ENCODE measurements around the gene SETD2.
"Not testable (repeated sequence)": the region's sequence is repeated elsewhere in the genome, so short reads cannot be mapped to it uniquely, and the experiment has no call there.

Gene SETD2

DNA sequence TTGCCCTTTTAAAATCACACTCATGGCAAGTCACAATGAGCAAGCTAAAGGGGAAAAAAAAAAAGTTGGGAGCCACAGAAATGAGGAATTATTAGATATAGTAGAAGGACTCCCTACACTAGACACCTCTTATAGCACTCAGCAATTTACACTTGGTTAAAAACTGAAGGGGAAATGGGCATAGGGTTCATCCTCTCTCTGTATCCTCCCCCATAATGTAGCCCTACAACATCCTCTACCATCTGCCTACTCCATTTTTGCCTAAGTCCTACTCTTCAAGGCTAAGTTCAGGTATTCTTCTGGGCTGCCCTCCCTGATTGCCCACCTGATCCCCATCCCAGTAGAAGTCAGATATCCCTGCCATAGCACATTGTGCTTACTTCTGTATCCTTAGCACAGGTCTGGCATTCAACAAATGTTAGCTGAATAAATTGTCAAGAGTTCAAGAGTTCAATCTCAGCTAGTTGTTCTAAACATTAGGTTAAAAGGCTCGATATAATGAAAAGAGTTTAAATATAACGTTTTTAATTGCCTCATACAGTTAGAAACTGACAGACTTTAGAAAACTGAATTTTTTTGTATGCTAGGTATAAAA, 14.5 kb downstream of the SETD2 start:
- TF ChIP-seq, protein P1, sequence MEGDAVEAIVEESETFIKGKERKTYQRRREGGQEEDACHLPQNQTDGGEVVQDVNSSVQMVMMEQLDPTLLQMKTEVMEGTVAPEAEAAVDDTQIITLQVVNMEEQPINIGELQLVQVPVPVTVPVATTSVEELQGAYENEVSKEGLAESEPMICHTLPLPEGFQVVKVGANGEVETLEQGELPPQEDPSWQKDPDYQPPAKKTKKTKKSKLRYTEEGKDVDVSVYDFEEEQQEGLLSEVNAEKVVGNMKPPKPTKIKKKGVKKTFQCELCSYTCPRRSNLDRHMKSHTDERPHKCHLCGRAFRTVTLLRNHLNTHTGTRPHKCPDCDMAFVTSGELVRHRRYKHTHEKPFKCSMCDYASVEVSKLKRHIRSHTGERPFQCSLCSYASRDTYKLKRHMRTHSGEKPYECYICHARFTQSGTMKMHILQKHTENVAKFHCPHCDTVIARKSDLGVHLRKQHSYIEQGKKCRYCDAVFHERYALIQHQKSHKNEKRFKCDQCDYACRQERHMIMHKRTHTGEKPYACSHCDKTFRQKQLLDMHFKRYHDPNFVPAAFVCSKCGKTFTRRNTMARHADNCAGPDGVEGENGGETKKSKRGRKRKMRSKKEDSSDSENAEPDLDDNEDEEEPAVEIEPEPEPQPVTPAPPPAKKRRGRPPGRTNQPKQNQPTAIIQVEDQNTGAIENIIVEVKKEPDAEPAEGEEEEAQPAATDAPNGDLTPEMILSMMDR (IDR thresholded peaks at IDR 0.05; ENCODE audit: control insufficient read depth, extremely low read depth, insufficient read depth), result no peak
- DNase-seq (ENCODE audit: low read depth), result no peak
- H3K4me3 ChIP-seq (ENCODE audit: low read depth, low read length), result no peak overlapping the region

DNA sequence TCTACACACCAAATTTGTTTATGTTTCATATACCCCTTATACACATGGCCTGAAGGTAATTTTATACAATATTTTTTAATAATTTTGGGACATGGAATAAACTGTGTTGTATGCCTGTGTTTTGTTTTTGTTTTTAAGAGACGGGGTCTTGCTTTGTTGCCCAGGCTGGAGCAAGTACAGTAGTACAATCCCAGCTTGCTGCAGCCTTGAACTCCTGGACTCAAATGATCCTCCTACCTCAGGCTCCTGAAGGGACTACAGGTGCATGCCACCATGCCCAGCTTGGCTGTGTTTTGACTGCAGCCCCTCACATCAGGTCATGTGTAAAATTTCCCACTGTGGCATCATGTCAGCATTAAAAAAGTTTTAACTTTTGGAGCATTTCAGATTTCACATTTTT, 18.6 kb downstream of the SETD2 start:
- no peak overlapping the region for H3K4me3 ChIP-seq (ENCODE audit: low read depth, low read length)
- DNase-seq (ENCODE audit: low read depth), result no peak
- TF ChIP-seq, protein P1 (IDR thresholded peaks at IDR 0.05; ENCODE audit: control insufficient read depth, extremely low read depth, insufficient read depth), result no peak

DNA sequence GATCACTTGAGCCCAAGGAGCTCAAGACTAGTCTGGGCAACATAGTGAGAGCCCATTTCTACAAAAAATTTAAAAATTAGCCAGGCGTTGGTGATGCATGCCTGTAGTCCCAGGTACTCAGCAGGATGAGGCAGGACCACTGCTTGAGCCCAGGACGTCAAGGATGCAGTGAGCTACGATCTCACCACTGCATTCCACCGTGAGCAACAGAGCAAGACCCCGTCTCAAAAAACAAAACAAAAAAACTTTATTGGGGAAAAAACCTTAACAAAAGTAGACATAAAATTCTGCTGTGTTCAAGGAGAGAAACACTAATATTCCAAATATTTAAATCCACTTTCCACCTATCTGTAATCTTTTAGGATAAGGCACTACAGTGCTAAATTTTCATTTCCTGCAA, 20.8 kb downstream of the SETD2 start:
- no peak overlapping the region for H3K4me3 ChIP-seq (ENCODE audit: low read depth, low read length)
- TF ChIP-seq, protein P1 (IDR thresholded peaks at IDR 0.05; ENCODE audit: control insufficient read depth, extremely low read depth, insufficient read depth), result no peak
- DNase-seq (ENCODE audit: low read depth), result no peak

DNA sequence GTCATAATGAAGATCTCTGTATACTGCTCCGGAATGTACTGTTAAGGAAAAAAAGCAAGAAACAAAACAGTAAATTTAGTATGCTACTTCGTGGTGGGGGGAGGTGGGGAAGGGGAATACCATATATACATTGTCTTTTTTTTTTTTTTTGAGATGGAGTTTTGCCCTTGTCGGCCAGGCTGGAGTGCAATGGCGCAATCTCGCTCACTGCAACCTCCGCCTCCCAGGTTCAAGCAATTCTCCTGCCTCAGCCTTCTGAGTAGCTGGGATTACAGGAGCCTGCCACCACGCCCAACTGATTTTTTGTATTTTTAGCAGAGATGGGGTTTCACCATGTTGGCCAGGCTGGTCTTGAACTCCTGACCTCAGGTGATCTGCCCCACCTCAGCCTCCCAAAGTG, 21.4 kb downstream of the SETD2 start:
- not testable (repeated sequence) for H3K4me3 ChIP-seq (ENCODE audit: low read depth, low read length); DNase-seq (ENCODE audit: low read depth)

DNA sequence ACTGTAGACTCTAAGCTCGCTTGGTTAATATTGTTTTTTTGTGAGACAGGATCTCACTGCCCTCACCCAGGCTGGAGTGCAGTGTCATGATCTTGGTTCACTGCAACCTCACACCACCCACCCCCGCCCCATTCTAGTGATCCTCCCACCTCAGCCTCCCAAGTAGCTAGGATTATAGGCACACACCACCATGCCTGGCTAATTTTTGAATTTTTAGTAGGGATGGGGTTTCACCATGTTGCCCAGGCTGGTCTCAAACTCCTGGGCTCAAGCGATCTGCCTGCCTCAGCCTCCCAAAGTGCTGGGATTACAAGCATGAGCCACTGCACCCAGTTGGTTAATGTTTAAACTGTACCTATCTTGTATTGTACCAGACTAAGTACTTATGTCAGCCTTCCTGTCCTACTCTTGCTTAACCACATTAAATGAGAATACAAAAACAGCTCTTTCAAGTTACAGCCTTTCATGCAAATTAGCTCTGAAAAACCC, 22.9 kb downstream of the SETD2 start:
- not testable (repeated sequence) for H3K4me3 ChIP-seq (ENCODE audit: low read depth, low read length); DNase-seq (ENCODE audit: low read depth)

DNA sequence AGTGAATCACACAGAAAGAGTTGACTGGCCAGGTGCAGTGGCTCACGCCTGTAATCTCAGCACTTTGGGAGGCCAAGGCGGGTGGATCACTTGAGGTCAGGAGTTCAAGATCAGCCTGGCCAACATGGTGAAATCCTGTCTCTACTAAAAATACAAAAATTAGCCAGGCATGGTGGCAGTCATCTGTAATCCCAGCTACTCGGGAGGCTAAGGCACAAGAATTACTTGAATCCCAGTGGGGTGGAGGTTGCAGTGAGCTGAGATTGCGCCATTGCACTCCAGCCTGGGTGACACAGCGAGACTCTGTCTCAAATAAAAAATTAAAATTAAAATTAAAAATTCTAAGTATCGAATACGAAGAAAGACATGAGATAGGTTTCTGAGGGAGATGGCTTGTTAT, 23.4 kb downstream of the SETD2 start:
- H3K4me3 ChIP-seq (ENCODE audit: low read depth, low read length); DNase-seq (ENCODE audit: low read depth): not testable (repeated sequence)

DNA sequence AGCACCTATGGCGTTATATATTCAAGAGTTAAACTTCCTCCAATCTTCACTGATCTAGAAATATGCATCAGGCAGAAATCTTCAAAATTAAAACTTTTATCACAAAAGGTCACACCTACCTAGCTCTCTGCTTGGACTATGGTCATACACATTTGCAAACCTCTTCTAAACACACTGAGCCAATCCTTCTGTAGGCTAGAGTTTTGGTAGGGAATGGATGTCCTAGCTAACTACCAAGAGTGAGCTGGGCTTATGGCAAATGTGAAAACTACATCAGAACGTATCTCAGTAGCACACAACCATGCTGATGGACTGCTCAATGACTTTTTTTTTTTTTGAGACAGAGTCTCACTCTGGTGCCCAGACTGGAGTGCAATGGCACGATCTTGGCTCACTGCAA, 29.6 kb downstream of the SETD2 start:
- no peak overlapping the region for H3K4me3 ChIP-seq (ENCODE audit: low read depth, low read length)
- no peak for DNase-seq (ENCODE audit: low read depth)
- TF ChIP-seq, protein P1 (IDR thresholded peaks at IDR 0.05; ENCODE audit: control insufficient read depth, extremely low read depth, insufficient read depth), result no peak

DNA sequence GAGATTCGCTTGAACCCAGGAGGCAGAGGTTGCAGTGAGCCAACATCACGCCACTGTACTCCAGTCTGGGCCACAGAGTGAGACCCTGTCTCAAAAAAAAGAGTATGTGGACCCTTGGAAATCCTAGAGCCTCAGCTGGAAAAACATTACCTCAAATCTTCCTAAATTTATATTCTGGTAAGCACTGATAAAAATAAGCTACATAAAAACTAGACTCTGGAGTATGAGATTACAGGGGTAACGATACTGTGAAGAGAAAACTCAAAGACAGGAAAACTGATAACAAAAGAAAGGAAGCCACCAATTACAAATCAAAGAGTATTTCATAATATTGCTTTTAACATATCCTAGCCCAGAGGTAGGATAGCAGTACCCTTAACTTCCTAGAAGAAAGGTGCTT, 30.3 kb downstream of the SETD2 start:
- DNase-seq (ENCODE audit: low read depth), result no peak
- TF ChIP-seq, protein P1 (IDR thresholded peaks at IDR 0.05; ENCODE audit: control insufficient read depth, extremely low read depth, insufficient read depth), result no peak
- H3K4me3 ChIP-seq (ENCODE audit: low read depth, low read length), result no peak overlapping the region

DNA sequence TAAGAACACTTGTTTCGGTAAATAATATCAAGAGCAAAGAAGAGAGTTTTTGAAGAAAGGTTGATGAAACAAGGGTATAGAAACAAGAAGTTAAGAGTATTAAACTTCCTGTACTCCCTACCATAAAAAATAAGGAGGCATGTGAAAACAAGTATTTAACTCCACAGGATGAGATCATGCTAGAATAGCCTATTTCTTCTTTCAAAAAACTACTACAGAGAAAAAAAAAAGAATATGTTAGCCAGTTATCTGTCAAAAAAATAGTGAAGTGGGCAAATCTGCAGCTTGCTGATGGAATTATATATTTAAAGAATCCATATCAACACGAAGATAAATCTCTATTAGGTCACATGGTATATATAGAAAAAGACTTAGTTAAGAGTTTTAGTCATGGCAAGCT, 33.4 kb downstream of the SETD2 start:
- TF ChIP-seq, protein P1 (IDR thresholded peaks at IDR 0.05; ENCODE audit: control insufficient read depth, extremely low read depth, insufficient read depth), result no peak
- no peak overlapping the region for H3K4me3 ChIP-seq (ENCODE audit: low read depth, low read length)
- DNase-seq (ENCODE audit: low read depth), result no peak
